Measurements from ENCODE around the gene FUS. TPM values are rescaled to one million over a fixed set of nuclear protein-coding genes. Genes with fewer than 3 reads are reported as not detected.
"Not testable (repeated sequence)": the region's sequence is repeated elsewhere in the genome, so short reads cannot be mapped to it uniquely, and the experiment has no call there.

Gene FUS
- total RNA-seq, 2 donors from 2014 or later = 134 to 252 TPM

DNA sequence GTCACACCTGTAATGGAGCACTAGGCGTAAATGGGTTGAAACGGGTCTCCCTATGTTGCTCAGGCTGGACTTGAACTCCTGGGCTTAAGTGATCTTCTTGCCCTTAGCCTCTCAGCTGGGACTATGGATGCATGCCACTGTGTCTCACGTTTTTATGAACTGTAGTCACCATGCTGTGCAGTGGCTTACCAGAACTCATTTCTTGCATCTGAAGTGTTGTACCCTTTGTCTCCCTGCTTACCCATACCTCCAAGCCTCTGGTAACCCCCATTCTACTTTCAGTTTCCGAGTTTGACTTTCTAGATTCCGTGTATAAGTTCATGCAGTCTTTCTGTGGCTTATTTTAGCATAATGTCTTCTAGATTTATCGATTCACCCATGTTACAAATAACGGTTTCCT, 15.0 kb downstream of the FUS start:
- intact Hi-C loops (cut with DNase I) = no loop called here
- TF ChIP-seq, protein P1, sequence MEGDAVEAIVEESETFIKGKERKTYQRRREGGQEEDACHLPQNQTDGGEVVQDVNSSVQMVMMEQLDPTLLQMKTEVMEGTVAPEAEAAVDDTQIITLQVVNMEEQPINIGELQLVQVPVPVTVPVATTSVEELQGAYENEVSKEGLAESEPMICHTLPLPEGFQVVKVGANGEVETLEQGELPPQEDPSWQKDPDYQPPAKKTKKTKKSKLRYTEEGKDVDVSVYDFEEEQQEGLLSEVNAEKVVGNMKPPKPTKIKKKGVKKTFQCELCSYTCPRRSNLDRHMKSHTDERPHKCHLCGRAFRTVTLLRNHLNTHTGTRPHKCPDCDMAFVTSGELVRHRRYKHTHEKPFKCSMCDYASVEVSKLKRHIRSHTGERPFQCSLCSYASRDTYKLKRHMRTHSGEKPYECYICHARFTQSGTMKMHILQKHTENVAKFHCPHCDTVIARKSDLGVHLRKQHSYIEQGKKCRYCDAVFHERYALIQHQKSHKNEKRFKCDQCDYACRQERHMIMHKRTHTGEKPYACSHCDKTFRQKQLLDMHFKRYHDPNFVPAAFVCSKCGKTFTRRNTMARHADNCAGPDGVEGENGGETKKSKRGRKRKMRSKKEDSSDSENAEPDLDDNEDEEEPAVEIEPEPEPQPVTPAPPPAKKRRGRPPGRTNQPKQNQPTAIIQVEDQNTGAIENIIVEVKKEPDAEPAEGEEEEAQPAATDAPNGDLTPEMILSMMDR (IDR thresholded peaks at IDR 0.05) = no peak
- Histone ChIP-seq H3K27ac (no peak overlapping the region), H3K9me3 (no peaks in the 10 kb centered on the region), H3K36me3 (peaks cover 21% of the 10 kb centered on the region), H3K27me3 (no peaks in the 10 kb centered on the region), H3K9ac (ENCODE audit: low read depth in 2 of 2, low read length in 2 of 2) (no peak overlapping the region), H3K4me1 (no peaks in the 10 kb centered on the region), H3K4me3 (no peak overlapping the region)
- no peak for DNase-seq

DNA sequence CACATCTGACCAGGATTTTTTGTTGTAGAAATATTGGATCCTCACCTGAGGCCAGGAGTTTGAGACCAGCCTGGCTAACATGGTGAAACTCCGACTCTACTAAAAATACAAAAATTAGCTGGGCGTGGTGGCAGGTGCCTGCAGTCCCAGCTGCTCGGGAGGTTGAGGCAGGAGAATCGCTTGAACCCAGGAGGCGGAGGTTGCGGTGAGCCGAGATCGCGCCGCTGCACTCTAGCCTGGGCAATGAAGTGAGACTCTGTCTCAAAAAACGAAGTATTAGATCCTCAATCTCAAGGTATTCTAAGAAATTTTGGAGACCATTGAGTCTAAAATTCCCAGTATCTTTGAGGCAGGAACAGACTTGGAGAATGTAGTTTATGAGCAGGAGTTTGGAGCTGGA, 15.9 kb downstream of the FUS start:
- H3K36me3 ChIP-seq = peaks cover 14% of the 10 kb centered on the region
- intact Hi-C loops (cut with DNase I); DNase-seq; H3K9me3 ChIP-seq; H3K9ac ChIP-seq (ENCODE audit: low read depth in 2 of 2, low read length in 2 of 2); H3K4me3 ChIP-seq; H3K4me1 ChIP-seq; H3K27me3 ChIP-seq; H3K27ac ChIP-seq: not testable (repeated sequence)

DNA sequence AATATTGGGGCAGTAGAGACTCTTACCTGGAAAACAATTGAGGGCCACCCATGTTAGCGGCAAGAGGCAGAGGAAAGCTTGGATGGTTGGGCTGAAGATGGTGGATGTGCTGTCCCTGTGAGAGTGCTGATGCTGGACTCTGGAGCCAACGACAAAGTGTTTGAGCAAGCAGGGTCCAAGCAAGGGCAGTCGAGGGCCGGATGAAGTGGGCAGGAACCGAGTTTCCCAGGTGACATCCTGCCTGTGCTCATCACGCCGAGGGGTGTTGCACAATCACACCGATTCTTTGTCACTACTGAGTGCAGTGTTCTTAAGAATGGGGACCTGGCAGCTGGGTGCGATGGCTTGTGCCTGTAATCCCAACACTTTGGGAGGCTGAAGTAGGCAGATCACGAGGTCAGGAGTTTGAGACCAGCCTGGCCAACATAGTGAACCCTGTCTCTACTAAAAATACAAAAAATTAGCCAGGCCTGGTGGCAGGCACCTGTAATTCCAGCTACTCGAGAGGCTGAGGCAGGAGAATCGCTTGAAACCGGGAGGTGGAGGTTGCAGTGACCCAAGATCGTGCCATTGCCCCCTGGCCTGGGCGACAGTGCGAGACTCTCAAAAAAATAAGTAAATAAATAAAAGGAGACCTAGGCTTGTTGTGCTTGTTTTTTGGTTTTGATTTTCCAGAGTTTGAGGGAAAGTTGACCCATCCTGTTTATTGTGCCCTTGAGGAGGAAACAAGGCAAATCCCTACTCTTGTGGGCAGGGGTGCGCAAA, 16.6 kb downstream of the FUS start:
- H3K4me3 ChIP-seq = no peak overlapping the region
- peaks cover 7% of the 10 kb centered on the region for H3K36me3 ChIP-seq
- no peak overlapping the region for H3K9ac ChIP-seq (ENCODE audit: low read depth in 2 of 2, low read length in 2 of 2)
- peaks cover 13% of the 10 kb centered on the region for H3K4me1 ChIP-seq
- TF ChIP-seq, protein P1 (IDR thresholded peaks at IDR 0.05) = no peak
- no peak overlapping the region for H3K27ac ChIP-seq
- H3K9me3 ChIP-seq = no peaks in the 10 kb centered on the region
- no peak for DNase-seq
- H3K27me3 ChIP-seq = no peaks in the 10 kb centered on the region
- intact Hi-C loops (cut with DNase I) = no loop called here

DNA sequence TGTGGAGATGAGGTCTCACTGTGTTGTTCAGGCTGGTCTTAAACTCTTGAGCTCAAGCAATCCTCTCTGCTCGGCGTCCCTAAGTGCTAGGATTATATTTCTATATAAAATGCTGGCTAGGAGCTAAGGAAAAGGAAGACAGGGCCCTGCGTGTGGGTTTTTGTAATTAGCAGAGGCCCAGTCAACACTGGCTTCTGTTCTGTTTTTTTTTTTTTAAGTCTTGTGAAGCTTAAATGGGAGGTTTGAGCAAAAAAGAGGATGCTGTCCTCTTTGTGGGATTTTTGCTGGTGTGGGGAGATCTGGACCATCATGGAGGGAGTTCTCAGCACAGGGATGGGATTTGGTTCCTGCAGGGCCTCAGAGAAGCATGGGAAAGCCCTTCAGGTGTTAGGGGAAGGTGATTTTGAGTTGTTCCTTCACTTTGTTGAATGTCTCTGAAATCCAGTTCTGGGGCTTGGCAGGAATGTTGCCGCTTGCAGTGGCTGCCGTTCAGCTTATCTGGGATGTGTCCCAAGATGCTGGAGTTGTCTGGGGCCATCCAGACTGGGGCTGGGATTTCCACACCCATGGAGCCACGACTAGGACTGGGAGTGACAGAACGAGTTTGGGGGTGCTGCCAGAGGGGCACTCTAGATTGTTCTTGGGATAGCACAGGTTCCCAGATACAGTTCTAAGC, 18.4 kb downstream of the FUS start:
- H3K9me3 ChIP-seq = no peaks in the 10 kb centered on the region
- H3K4me3 ChIP-seq = no peak overlapping the region
- peaks cover 7% of the 10 kb centered on the region for H3K36me3 ChIP-seq
- peaks cover 14% of the 10 kb centered on the region for H3K4me1 ChIP-seq
- intact Hi-C loops (cut with DNase I) = no loop called here
- no peak for DNase-seq
- no peaks in the 10 kb centered on the region for H3K27me3 ChIP-seq
- TF ChIP-seq, protein P1 (IDR thresholded peaks at IDR 0.05) = no peak
- H3K27ac ChIP-seq = no peak overlapping the region
- no peak overlapping the region for H3K9ac ChIP-seq (ENCODE audit: low read depth in 2 of 2, low read length in 2 of 2)

DNA sequence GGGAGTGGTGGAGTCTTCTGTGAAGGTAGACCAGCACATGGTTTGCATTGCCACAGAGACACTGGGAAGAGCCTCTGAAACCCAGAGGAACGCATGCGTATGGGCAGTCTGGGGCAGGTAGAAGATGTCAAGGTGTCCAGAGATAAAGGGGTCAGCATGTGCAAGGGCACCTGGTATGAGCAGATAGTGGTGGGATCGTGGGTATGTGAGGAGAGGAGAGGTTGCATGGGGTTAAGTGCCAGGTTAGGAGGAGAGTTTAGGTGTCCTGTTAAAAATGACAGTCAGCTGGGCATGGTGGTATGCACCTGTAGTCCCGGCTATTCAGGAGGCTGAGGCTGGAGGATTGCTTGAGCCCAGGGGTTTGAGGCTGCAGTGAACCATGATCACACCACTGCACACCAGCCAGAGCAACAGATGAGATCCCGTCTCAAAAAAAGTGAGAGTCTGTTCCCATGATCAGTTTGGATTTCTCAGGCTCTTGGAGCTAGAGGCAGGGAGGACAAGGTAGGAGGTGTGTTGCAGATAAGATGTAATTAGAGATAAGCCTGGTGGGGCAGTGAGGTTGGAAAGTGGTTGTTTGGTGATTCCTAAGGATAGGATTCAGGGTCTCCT, 19.6 kb downstream of the FUS start:
- no peaks in the 10 kb centered on the region for H3K27me3 ChIP-seq
- no peaks in the 10 kb centered on the region for H3K9me3 ChIP-seq
- TF ChIP-seq, protein P1 (IDR thresholded peaks at IDR 0.05) = no peak
- intact Hi-C loops (cut with DNase I) = no loop called here
- H3K9ac ChIP-seq (ENCODE audit: low read depth in 2 of 2, low read length in 2 of 2) = no peak overlapping the region
- no peak overlapping the region for H3K4me3 ChIP-seq
- DNase-seq = no peak
- H3K4me1 ChIP-seq = peaks cover 14% of the 10 kb centered on the region
- H3K27ac ChIP-seq = no peak overlapping the region
- H3K36me3 ChIP-seq = peaks cover 6% of the 10 kb centered on the region

DNA sequence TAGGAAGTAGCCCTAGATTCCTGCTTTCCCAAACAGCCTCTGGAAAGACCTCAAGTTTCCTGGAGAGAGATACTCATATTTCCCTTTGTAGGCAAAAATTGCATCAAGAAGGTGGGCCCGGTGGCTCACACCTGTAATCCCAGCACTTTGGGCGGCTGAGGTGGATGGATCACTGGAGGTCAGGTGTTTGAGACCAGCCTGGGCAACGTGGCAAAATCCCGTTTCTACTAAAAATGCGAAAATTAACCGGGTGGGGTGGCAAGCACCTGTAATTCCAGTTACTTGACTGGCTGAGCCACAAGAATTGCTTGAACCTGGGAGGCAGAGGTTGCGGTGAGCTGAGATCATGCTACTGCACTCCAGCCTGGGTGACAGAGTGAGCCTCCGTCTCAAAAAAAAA, 20.2 kb downstream of the FUS start:
- DNase-seq; H3K9me3 ChIP-seq; H3K27me3 ChIP-seq; H3K9ac ChIP-seq (ENCODE audit: low read depth in 2 of 2, low read length in 2 of 2); H3K4me3 ChIP-seq; H3K36me3 ChIP-seq; H3K27ac ChIP-seq; intact Hi-C loops (cut with DNase I): not testable (repeated sequence)
- H3K4me1 ChIP-seq = peaks cover 14% of the 10 kb centered on the region

Measured in colonic mucosa (tissue), 4 donors.